HG03439 (cell line): Measurements from ENCODE around the gene PEX11B.

Experiments used
- ATAC-seq: cut with Tn5 transposase; IDR thresholded peaks from one replicate; pipeline ENCODE4 v1.9.1; 2021; ENCODE audit warnings: mild to moderate bottlenecking, moderate library complexity; ENCODE audit not compliant: unreplicated experiment

The PEX11B gene

GRCh38 chr1:145877923-145878486 lies 40.5 kb downstream of the PEX11B start:
- no peak for ATAC-seq

GRCh38 chr1:145874646-145875045 lies 43.9 kb downstream of the PEX11B start:
- ATAC-seq: no peak

GRCh38 chr1:145871994-145872924 lies 46.3 kb downstream of the PEX11B start:
- no peak for ATAC-seq

GRCh38 chr1:145868232-145868631 lies 50.3 kb downstream of the PEX11B start:
- ATAC-seq: no peak

- ATAC-seq: no peak
These were observed 55.1 kb downstream of the PEX11B start for GRCh38 chr1:145863282-145864018.
